Stimulated activated CD4-positive, alpha-beta T cell treated with anti-CD3 and anti-CD28 coated beads, Interleukin-12 subunit alpha, Interleukin-12 subunit beta, amount 100 ng/mL, for 24 hours (primary cell): ENCODE results near the gene MRGPRF.

Experiments
- DNase-seq, 2 experiments: peaks; one replicate each; pipeline ENCODE4 v3.0.0-alpha.2; 2020; ENCODE audit warnings: low read depth in 2 of 2

Gene MRGPRF

DNA sequence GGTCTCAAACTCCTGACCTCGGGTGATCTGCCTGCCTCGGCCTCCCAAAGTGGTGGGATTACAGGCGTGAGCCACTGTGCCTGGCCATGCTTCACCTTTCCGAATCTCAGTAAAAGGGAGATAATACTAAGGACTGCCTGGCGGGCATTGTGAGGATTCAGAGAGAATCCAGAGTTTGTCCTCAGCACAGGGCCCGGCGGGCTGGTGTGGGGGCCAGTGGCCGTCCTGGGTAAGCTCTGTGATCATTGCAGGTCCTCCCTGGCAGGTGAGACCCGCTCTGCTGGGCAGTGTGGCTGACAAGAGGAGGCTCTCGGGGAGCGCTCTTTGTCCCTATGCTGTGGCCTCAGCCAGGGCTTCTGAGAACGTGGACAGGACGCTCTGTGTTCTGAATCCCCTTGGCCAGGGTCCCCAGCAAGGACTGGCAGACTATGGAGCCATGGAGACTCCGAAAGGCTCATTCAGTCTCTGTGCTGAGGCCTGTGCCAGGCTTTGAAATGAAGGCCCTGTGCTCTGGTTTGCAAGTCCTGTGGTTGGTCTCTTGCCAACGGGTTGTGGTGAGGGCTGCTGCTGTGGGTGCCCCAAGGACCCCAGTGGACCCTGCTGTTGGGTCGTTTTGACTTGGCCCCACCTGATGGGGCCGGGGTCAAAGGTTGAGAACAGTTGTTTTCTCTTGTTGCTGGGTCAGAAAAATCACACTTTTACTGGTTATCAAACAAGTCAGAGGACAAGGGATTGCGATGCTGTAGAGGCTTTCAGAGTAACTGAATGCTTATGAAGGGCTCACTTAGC lies 37.7 kb upstream of the MRGPRF start:
- no peak for DNase-seq

DNA sequence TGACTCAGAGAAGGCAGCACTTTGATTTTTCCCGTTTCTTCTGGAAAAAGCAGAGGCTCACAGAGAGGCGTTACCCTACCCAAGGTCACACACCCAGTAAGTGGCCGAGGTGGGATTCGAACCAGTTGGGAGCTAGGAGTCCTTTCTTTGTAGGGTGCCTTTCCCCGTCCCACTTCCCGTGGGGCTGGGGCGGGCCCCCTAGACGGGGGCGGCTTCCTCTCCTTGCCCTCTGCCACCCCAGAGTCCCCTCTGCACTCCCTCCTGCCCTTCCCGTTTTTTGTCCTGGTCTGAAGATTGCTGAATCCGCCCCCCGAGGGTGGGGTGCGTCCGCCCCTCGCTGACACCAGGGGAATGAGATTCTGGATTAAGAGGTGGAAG lies 36.4 kb upstream of the MRGPRF start:
- DNase-seq, result peak in 1 of 2 experiments; percentile 11

GRCh38 chr11:69048694-69049489 lies 35.8 kb upstream of the MRGPRF start, which contains the start of gene TPCN2:
TPCN2 (plus strand) TSS chr11:69048932; CDS start chr11:69048998, 66 bp downstream.
- peak; percentile 81 for DNase-seq

- DNase-seq, result no peak
These were observed 35.1 kb upstream of the MRGPRF start for GRCh38 chr11:69048031-69048693.

DNA sequence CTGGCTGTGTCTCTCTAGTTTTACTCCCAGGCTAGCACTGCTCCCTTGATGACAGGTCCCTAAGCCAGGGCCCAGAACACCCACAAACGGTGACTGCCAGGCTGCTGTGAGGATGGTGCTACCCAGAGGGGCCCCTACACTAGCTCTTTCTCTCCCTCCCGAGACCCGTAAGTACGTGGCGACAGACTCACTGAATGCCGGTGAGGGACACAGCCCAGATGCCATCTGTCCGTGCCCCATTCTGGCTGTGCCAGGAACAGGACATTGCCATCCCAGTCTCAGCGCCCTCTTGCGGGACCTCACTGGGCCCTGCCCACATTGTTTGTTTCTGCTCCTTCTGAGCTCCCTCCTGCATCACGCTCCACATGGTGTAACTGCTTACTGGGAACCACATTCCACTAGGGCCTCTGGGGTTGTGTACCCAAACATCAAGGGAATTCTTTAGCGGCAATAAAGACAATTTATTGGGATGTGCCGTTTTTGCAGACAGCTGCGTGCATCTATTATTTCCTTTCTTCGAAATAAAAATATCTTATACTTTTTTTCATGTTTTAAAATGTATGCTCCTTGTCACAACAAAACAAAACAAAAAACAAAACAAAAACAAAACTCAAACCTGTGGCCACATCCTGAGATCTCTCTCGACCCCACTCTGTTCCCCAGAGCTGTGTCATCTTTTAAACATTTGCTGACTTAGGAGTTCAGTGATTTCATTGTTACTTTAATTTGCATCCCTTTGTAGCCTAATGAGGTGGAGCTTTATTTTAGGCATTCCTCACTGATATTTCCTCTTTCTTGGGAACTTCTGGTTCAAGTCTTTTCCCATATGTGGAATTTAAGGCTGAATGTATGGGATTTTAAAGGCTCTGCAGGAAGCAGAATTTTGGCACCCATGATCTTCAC lies 31.3 kb upstream of the MRGPRF start:
- no peak for DNase-seq

DNA sequence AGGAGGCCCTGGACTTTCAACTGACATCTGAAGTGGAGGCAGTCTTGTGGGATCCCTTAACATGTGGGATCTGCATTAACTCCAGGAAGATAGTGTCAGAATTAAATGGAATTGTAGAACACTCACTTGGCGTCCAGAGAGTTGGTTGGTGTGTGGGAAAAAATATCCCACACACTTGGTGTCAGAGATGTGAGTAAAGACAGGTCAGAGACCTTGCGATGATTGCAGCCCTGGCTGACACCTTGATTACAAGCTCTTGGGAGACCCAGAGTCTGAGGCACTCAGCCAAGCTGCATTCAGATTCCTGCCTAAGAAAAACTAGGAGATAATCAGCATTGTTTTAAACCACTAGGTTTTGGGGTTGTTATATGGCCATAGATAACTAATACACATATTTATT lies 28.5 kb upstream of the MRGPRF start:
- no peak for DNase-seq

GRCh38 chr11:69040581-69041260 lies 27.7 kb upstream of the MRGPRF start:
- DNase-seq, result peak in 1 of 2 experiments; percentile 15

GRCh38 chr11:69040051-69040450 lies 27.0 kb upstream of the MRGPRF start:
- DNase-seq, result no peak

DNA sequence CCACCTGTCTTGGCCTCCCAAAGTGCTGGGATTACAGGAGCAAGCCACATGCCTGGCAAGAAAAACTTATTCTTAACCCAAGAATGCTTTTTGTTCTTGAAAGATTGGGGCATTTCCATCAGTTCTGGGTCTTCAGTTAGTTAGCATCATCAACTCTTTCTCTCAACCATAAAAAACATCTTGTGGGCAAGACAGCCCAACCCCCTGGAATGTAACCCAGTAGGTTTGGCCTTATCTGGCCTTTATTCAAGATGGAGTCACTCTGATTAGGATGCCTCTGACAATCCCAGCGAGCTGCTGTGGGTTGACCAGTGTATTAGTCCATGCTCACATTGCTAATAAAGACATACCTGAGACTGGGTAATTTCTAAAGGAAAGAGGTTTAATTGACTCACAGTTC lies 26.5 kb upstream of the MRGPRF start:
- no peak for DNase-seq

DNA sequence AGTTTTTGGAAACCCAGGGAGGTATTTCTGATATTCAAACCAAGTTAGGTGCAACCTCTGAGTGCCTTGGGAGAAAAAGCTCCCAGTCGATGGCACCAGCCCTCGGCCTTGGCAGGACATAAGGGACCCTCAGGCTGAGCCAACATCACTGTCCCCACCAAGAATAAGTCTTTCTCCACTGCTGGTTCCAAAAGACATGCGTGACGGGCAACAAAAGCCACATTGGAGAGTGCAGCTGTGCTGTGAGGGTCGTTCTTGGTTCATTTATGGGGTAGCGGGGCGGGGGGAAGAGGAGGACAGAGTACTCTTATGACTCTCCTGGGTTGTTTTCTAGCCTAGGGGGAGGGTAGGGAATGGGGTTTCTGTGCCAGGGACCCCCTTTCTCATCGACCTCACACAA lies 24.5 kb upstream of the MRGPRF start:
- no peak for DNase-seq

GRCh38 chr11:69037074-69037473 lies 24.0 kb upstream of the MRGPRF start:
- DNase-seq, result no peak

GRCh38 chr11:69035946-69036340 lies 22.9 kb upstream of the MRGPRF start:
- DNase-seq, result no peak

GRCh38 chr11:69035150-69035945 lies 22.3 kb upstream of the MRGPRF start:
- no peak for DNase-seq

- no peak for DNase-seq
These were observed 21.2 kb upstream of the MRGPRF start for GRCh38 chr11:69034123-69034867.

DNA sequence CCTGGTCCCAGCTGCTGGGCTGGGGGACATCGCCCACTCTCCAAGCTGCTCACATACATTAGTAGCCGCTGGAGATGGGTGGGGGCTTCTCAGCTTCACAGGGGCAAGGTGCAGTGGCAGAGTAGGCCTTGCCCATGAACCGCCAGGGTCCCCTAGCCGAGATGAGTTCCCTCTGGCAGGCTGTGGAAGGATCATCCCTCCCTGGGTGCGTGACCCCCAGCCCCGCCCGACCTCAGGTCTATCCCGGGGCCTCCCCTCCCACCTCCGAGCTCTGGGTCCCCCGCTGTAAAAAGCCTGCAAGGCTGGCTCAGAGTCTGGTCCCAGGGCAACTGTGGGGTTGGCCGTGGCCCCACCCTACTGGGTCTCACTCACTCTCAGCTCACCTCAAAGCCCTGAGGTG lies 20.4 kb upstream of the MRGPRF start:
- DNase-seq, result no peak

DNA sequence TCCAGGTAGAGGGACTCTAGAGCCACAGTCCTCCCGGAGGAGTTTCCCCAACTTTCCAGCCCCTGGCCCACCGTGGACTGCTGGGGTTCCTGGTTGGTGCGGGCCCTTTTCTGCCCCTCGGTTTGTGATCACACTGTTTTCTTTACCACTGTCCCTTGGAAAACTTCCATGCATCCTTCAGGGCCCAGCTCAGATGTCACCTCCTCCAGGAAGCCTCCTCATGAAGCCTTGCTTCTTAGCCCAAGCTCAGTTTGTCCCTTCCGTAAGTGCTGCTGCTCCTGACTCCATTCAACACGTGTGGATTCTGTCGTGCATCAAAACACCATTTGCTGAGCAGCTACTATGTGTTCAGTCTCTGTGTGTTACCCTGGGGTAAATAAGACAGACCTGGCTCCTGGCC lies 19.8 kb upstream of the MRGPRF start:
- DNase-seq, result no peak

- no peak for DNase-seq
These were observed 17.3 kb upstream of the MRGPRF start for GRCh38 chr11:69030301-69030700.

DNA sequence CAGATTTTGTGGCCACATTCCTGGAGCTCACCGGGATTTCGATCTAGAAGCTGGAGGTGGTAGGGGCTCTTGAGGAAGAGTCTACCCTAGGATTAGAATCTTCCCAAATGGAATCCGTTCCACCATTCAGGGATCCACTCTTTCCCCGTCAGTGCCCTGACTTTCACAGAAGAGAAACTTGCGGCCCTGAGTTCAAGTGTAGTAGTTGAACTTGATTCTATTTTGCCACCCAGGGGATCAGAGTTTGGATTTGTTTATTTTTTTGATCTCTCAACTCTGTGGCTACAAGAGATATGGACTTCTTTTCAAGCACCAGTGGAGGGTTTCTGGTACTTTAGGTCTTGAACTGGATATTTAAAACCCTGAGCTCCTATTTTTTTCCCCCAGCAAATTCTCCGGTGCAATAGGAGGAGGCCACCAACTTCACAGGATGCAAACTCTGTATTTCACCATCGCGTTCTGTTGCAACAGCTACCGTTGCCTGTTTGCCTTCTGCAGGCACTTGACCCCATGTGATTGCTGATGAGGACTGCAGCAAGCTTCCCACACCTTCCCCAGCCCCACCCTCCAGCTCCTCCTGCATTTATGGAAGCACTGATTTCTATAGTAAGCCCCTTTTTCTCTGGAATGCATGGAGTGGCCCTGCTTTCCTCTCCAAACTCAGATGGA lies 14.8 kb upstream of the MRGPRF start:
- DNase-seq, result no peak

GRCh38 chr11:69024509-69024908 lies 11.5 kb upstream of the MRGPRF start:
- DNase-seq, result no peak
